22Rv1 (cell line): ENCODE results near the gene PPIL1.

ENCODE experiments used
- ZFX ChIP-seq: fragments of 450-650 bp; IDR thresholded peaks from 2 replicates; pipeline ENCODE4 v1.6.1; 2017; ENCODE audit warnings: antibody characterized with exemption, borderline replicate concordance
- TF ChIP-seq, protein P1 (sequence below): fragments of 450-650 bp; IDR thresholded peaks from 2 replicates; pipeline ENCODE4 v1.5.1; 2017; ENCODE audit warnings: mild to moderate bottlenecking

DNA sequence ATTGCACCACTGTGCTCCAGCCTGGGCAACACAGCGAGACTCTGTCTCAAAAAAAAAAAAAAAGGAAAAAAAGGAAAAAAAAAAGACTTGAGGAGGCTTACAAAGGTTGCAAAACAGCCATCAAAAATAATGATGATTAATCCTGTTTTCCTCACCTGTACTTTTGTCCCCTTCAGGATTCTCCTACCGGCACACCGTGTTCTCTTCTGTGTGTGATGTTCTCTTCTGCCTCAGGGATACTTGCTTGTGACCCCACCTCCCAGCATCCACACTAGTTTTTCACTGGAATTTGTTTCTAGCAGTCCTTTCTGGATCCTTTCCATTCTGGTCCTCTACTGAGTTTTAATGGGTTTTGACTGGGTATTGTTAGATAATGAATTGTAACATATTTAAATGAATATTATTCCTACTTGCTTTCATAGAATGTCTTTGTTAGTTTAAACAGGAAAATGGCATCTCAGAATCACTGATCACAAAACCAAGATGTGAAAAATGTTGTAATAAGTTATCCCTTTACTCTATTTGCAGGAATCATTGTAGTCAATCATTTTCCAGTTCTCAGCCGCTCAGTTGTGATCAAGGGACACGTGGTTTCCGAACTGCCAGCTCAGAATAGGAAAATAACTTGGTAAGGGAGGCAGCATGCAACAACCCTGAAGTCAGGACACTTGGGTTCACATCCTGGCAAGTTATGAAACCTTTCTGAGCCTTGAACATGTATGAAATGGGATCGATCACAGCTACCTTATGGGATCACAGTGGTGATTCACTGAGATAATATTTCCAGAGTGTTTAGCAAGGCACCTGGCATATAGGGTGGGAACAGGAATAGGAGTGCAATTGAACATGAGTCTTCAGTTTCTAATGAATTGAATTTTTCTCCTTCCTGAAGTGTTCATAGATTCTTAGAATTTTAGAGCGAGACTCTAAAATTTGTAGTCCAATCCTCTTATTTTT, 19.7 kb upstream of the PPIL1 start:
- TF ChIP-seq, protein P1, sequence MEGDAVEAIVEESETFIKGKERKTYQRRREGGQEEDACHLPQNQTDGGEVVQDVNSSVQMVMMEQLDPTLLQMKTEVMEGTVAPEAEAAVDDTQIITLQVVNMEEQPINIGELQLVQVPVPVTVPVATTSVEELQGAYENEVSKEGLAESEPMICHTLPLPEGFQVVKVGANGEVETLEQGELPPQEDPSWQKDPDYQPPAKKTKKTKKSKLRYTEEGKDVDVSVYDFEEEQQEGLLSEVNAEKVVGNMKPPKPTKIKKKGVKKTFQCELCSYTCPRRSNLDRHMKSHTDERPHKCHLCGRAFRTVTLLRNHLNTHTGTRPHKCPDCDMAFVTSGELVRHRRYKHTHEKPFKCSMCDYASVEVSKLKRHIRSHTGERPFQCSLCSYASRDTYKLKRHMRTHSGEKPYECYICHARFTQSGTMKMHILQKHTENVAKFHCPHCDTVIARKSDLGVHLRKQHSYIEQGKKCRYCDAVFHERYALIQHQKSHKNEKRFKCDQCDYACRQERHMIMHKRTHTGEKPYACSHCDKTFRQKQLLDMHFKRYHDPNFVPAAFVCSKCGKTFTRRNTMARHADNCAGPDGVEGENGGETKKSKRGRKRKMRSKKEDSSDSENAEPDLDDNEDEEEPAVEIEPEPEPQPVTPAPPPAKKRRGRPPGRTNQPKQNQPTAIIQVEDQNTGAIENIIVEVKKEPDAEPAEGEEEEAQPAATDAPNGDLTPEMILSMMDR = no peak
- TF ChIP-seq ZFX = no peak
